Astrocyte (in vitro differentiated cells and primary cell): ENCODE measurements around the gene EPX. TPM values are rescaled to one million over a fixed set of nuclear protein-coding genes. Genes with fewer than 3 reads are reported as not detected.

ENCODE experiments used
- DNase-seq: peaks from one replicate; pipeline ENCODE4 v3.0.0-alpha.2; 2010; ENCODE audit warnings: low read depth
- FAIRE-seq: peaks from 2 replicates; lab custom pipeline; 2011; peaks lifted over from hg19 to GRCh38; lab: Jason Lieb, UNC
- H2AFZ ChIP-seq: 2 replicates; pipeline ENCODE4 v1.6.0; 2012; ENCODE audit warnings: low read depth, low read length, inconsistent platforms
- H3K27ac ChIP-seq: 2 replicates; pipeline ENCODE4 v1.5.1; 2011; ENCODE audit warnings: low read depth, low read length, inconsistent platforms
- H3K27me3 ChIP-seq: 2 replicates; pipeline ENCODE4 v1.6.0; 2011; ENCODE audit warnings: low read length, inconsistent platforms; ENCODE audit not compliant: insufficient read depth
- H3K36me3 ChIP-seq: 2 replicates; pipeline ENCODE4 v1.5.1; 2011; ENCODE audit warnings: low read length, inconsistent platforms; ENCODE audit not compliant: insufficient read depth
- H3K4me1 ChIP-seq: 2 replicates; pipeline ENCODE4 v1.5.1; 2011; ENCODE audit warnings: low read length, inconsistent platforms; ENCODE audit not compliant: insufficient read depth
- H3K4me2 ChIP-seq: 2 replicates; pipeline ENCODE4 v1.6.0; 2012; ENCODE audit warnings: low read length, inconsistent platforms
- H3K4me3 ChIP-seq: 2 replicates; pipeline ENCODE4 v1.5.1; 2011; ENCODE audit warnings: low read depth, mild to moderate bottlenecking, low read length, inconsistent platforms; ENCODE audit not compliant: insufficient read depth
- H3K79me2 ChIP-seq: 2 replicates; pipeline ENCODE4 v1.6.0; 2012; ENCODE audit warnings: mild to moderate bottlenecking, low read length, inconsistent platforms; ENCODE audit not compliant: insufficient read depth
- H3K9ac ChIP-seq: 2 replicates; pipeline ENCODE4 v1.6.0; 2012; ENCODE audit warnings: mild to moderate bottlenecking, low read length, inconsistent platforms
- H3K9me3 ChIP-seq: 2 replicates; pipeline ENCODE4 v1.5.1; 2012; ENCODE audit warnings: low read depth, mild to moderate bottlenecking, low read length, inconsistent platforms; ENCODE audit not compliant: insufficient read depth
- H4K20me1 ChIP-seq: 2 replicates; pipeline ENCODE4 v1.6.0; 2012; ENCODE audit warnings: low read length, inconsistent platforms; ENCODE audit not compliant: insufficient read depth
- H3K27ac Mint-ChIP-seq: one replicate; pipeline ENCODE4 v1.8.0; 2021; ENCODE audit warnings: mild to moderate bottlenecking, mixed read lengths; ENCODE audit not compliant: unreplicated experiment
- H3K27me3 Mint-ChIP-seq: one replicate; pipeline ENCODE4 v1.8.0; 2021; ENCODE audit warnings: low read depth, mixed read lengths; ENCODE audit not compliant: unreplicated experiment
- H3K36me3 Mint-ChIP-seq: one replicate; pipeline ENCODE4 v1.8.0; 2021; ENCODE audit warnings: low read depth, mixed read lengths; ENCODE audit not compliant: unreplicated experiment
- H3K4me1 Mint-ChIP-seq: one replicate; pipeline ENCODE4 v1.8.0; 2021; ENCODE audit warnings: low read depth, mixed read lengths; ENCODE audit not compliant: unreplicated experiment
- H3K4me3 Mint-ChIP-seq: one replicate; pipeline ENCODE4 v1.8.0; 2021; ENCODE audit warnings: mild to moderate bottlenecking, moderate library complexity, mixed read lengths; ENCODE audit not compliant: unreplicated experiment
- H3K9me3 Mint-ChIP-seq: one replicate; pipeline ENCODE4 v1.8.0; 2021; ENCODE audit warnings: mild to moderate bottlenecking, mixed read lengths; ENCODE audit not compliant: unreplicated experiment
- CTCF ChIP-seq: IDR thresholded peaks from 2 replicates; pipeline ENCODE4 v1.5.1; 2011; ENCODE audit warnings: low read depth, mild to moderate bottlenecking, inconsistent platforms, low read length, moderate library complexity; ENCODE audit not compliant: insufficient read depth
- EZH2 ChIP-seq: IDR thresholded peaks from 2 replicates; pipeline ENCODE4 v1.6.1; 2012; ENCODE audit warnings: mild to moderate bottlenecking, low read length, inconsistent platforms; ENCODE audit not compliant: insufficient read depth
- total RNA-seq: library from RNA; stranded (reverse); gene quantifications from 2 replicates; pipeline ENCODE4 v1.2.1, GENCODE V29; 2021

EPX gene
- total RNA-seq, 1 donor from 2014 or later: not detected

- Mint-ChIP-seq H3K27me3 (peaks cover 75% of the 10 kb centered on the region), H3K4me3 (peak overlapping the region; percentile 50), H3K9me3 (peaks cover 6% of the 10 kb centered on the region), H3K27ac (no peak overlapping the region), H3K4me1 (no peaks in the 10 kb centered on the region), H3K36me3 (peaks cover 2% of the 10 kb centered on the region)
- peak overlapping the region; percentile 90 for H2AFZ ChIP-seq
- H4K20me1 ChIP-seq: no peaks in the 10 kb centered on the region
- peak; percentile 9 for DNase-seq
- no peaks in the 10 kb centered on the region for H3K4me1 ChIP-seq
- no peaks in the 10 kb centered on the region for H3K36me3 ChIP-seq
- peaks cover 37% of the 10 kb centered on the region for H3K27me3 ChIP-seq
- no peaks in the 10 kb centered on the region for H3K79me2 ChIP-seq
- peak; percentile 63 for TF ChIP-seq CTCF
- TF ChIP-seq EZH2: no peak
- H3K9ac ChIP-seq: peak overlapping the region; percentile 57
- H3K4me2 ChIP-seq: peak overlapping the region; percentile 92
- no peaks in the 10 kb centered on the region for H3K9me3 ChIP-seq
- H3K27ac ChIP-seq: no peak overlapping the region
- H3K4me3 ChIP-seq: peak overlapping the region; percentile 54
- no peak for FAIRE-seq
These were observed 57.0 kb downstream of the EPX start for GRCh38 chr17:58249270-58250133.

GRCh38 chr17:58250344-58251011, 58.0 kb downstream of the EPX start:
- H3K27me3 Mint-ChIP-seq: peaks cover 73% of the 10 kb centered on the region
- no peak overlapping the region for H3K4me3 Mint-ChIP-seq
- DNase-seq (no peak), FAIRE-seq (no peak)
- H3K4me1 Mint-ChIP-seq: no peaks in the 10 kb centered on the region
- H3K27ac Mint-ChIP-seq: no peak overlapping the region
- H3K9me3 ChIP-seq: no peaks in the 10 kb centered on the region
- no peak overlapping the region for H3K4me3 ChIP-seq
- H3K79me2 ChIP-seq: no peaks in the 10 kb centered on the region
- H3K4me2 ChIP-seq: no peak overlapping the region
- no peaks in the 10 kb centered on the region for H4K20me1 ChIP-seq
- peaks cover 2% of the 10 kb centered on the region for H3K36me3 Mint-ChIP-seq
- peaks cover 6% of the 10 kb centered on the region for H3K9me3 Mint-ChIP-seq
- TF ChIP-seq CTCF (no peak), EZH2 (no peak)
- no peak overlapping the region for H3K27ac ChIP-seq
- no peak overlapping the region for H3K9ac ChIP-seq
- H3K36me3 ChIP-seq: no peaks in the 10 kb centered on the region
- H2AFZ ChIP-seq: peak overlapping the region; percentile 90
- peaks cover 39% of the 10 kb centered on the region for H3K27me3 ChIP-seq
- H3K4me1 ChIP-seq: no peaks in the 10 kb centered on the region
